Femur (tissue), 1 donor: Measurements from ENCODE around the gene HEXIM2.
"Not testable (repeated sequence)": the region's sequence is repeated elsewhere in the genome, so short reads cannot be mapped to it uniquely, and the experiment has no call there.

ENCODE experiments used
- DNase-seq: peaks from one replicate; pipeline ENCODE4 v3.0.0-alpha.2; 2017

HEXIM2 gene

DNA sequence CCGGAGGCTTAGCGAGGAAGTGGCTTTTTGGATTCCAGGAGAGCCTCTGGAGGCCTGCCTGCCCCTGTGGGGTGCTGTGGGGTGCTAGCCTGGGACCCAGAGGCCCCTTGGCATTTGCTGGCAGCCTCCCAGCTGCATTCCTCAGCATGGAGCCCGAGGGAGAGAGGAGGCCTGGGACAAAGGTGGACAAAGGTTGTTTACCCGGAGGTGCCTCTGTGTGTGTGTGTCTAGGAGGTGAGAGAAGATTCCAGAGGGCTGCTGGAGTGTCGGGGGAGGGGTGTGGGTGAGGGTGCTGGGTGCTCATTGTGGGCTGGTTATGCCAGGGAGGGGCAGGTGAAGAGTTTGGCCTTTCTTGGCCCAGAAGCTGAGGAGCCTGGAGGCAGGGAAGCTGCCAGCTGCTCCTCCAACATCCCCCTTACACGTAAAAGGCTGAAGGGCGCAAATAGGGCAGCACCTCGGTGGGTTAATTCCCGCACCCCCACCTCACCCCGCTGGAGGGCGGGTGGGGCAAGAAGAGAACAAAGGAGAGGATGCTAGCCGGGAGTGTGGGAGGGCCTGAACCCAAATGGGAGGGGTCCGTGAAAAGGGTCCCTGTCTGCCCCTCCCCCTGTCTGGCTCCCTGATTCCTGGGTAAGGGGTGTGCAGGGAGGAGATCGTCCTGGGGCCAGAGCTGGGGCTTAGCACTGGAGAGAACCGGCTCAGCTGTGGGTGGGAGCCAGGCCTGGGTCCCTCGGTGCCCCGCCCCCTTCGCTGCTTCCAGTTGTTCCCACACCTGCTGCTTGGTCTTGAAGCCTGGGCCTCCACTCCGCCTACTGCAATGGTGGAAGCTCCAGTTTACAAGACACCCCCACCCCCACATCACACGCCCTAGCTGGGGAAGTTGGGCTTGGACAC, 9.9 kb downstream of the HEXIM2 start:
- DNase-seq = peak; percentile 88

DNA sequence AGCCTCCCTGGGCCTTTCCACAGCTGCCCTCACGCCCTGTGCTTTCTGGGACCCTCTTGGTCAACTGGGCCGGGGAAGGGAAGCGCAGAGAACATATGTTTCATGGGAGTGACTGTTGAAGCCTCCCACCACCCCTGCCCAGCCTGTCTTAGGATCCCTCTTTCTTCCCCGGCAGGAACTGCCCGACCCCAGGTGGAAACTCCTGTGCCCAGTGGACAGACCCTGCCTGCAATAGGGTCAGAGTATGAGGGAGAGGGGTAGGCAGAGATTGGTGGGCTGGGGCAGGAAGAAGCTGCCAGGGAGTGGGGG, 10.5 kb downstream of the HEXIM2 start:
- DNase-seq = no peak

DNA sequence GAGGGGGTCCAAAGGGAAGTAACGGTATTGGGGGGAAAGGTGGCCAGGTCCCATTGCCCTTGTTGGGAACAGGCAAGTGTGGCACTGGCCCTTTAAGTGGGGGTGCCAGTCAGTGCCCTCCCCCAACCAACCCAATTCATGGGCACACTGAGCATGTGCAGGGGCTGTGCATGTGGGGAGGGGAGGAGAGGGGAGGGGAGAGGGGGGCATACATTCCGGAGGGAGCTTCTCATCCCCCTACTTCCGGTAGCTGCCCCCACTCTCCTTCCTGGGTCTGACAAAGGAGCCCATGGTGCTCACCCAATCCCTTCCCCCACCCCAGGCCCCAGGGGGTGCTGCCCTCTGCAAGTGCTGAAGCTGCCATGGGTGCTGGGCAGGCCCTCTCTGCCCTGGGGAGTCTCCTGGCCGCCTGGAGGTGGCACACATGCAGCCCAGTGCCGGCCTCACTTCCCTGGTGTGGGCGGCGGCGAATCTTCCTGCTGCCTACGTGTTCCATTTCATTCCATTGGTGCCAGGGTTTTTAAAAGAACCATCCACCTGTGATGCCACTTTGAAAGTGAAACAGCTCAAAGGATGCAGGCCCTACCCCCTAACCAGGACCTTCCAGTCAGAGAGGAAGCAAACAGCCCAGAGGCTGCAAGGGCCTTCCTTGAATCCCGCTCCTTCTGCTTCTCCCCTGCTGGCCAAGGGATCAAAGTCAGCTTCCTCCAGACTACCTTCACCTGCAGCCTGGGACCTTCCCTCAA, 11.0 kb downstream of the HEXIM2 start:
- DNase-seq = peak; percentile 87

DNA sequence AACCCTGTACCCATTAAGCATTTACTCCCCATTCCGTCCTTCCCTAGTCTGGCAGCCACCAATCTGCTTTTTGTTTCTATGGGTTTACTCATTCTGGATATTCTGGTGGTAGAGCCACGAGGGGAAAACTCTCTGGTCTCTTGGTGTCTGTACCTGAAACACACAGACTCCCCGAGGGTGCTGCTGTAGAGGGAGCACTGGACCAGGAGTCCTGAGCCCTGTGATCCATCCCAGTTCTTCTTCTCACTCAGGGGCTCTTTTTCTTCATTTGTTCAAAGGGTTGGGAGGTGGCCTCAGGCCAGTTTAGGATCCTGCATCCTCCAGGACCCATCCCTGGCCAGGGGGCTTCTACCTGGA, 14.1 kb downstream of the HEXIM2 start:
- no peak for DNase-seq

DNA sequence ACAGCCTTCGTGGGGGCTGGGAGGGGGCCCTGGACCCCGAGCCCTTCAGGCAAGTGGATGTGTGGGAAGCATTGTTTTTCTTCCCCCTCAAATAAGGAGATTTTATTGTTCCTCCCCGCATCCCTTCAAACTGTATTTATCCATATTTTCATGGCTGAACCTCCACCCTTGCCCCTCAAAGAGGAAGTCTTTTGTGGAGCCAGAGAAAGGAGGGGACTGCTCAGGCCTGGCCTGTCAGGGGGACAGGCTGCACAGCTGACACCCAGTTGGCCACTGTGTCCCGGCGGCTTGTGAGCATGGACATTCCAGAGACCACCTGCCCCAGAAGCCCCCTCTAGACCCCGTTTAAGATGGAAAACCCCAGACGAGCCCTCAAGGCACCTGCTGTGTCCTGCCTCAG, 15.9 kb downstream of the HEXIM2 start:
- no peak for DNase-seq

DNA sequence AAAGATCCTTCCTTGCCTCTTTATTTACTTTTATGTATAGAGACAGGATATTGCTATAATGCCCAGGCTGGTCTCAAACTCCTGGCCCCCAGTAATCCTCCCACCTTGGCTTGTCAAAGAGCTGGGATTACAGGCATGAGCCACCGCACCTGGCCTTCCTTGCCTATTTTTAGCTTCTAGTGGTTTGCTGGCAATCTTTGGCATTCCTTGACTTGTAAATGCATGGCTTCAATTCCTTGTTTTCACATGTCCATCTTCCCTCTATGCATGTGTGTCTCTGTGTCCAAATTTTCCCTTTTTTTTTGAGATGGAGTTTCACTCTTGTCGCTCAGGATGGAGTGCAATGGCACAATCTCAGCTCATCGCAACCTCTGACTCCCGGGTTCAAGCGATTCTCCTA, 22.5 kb downstream of the HEXIM2 start:
- DNase-seq = no peak

DNA sequence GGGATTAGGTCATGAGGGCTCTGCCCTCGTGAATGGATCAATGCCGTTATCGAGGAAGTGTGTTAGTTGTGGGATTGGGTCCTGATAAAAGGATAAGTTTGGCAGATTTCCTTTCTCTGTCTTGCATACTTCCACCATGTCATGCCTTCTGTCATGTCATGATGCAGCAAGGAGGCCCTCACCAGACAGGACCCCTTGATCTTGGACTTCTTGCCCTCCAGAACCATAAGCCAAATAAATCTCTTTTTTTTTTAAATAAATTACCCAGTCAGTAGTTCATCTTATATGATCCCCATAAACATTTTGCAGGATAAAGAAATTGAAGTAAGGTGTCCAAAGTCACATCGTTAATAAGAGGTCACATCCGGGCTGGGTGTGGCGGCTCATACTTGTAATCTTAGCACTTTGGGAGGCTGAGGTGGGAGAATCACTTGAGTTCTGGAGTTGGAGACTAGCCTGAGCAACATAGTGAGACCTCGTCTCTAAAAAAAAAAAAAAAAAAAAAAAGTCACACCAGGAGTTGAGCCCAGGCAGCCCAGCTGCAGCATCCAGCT, 25.2 kb downstream of the HEXIM2 start:
- DNase-seq = no peak

DNA sequence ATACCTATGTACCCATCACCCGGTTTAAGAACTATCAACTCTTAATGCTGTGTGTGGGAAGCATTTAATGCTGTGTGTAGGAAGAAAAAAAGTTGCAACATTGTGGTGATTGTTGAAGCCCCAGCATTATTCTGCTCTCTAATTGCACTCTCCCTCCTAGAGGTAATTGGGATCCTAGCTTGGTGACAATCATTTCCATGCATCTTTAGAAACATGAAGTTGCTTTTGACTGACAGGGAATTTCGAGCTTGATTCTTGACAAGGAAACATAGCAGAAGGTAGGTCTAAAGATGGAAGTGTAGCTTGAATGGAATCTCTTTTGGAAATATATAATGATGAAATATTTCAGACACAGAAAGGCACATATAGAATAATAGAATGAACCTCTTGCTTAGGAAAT, 27.3 kb downstream of the HEXIM2 start:
- no peak for DNase-seq

DNA sequence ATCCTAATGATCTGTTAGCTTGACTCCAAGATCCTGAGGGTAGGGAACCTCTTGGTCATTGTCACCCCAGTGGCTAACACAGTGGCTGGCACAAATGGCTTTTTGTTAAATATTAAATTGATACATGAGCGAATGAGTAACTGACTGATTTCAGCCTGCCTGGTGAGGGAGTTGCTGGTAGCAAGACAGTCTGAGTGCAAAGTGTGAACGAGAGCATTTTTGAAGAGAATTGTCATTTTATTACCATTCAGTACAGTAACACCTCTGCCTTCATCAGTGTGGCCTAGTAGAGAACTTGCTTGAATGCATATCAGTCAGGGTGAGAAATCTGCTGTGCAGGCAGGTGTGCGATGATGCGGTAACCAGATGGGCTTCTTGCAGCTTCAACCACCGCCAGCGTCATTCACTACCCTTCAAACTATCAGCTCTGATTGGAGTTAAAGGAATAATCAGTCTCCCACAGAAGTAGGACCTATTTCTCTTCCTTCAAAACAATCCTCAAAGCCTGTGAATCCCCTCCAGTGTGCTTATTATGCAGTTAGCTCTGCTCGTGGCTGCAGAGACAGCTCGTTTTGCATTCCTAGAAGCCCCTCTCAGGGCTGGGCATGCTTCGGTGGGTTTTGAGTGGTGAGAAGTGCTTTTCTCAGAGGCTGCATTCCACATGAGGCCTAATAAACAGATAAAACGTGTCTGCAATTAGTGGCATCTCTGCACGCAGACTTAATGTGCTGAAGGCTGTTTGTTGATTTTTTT, 29.0 kb downstream of the HEXIM2 start:
- no peak for DNase-seq

DNA sequence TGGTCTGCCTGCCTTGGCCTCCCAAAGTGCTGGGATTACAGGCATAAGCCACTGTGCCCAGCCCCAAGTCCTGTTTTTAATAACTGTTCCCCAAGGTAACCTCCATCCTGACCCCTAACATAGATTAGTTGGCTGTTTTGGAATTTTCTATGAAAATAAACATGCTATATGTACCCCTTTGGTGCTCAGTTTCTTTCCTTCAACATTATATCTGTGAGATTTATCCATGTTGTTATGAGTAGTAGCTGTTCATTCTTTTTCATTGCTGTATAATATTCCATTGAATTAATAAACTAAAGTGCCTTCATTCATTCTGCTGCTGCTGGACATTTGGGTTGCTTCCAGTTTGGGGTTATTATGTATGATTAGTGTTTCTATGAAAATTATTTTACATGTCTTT, 33.7 kb downstream of the HEXIM2 start:
- no peak for DNase-seq

DNA sequence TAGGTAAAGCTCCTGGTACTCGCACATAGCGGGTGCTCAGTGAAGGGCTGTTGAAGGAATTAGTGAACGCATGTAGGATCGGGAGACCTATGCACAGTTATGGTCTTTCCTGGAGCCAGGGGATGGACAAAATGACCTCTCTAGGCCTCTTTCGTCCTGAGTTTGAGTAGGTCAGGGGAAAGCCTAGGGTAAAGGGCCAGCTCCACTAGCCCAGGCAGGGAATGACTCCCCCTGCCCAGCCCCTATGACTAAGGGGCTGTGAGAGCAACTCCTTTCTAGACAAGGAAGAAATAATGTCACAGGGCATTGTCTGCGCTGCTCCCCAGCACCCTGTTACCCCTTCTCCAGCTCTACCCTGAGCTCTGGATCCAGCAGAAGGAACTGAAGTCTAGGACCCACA, 35.4 kb downstream of the HEXIM2 start:
- no peak for DNase-seq

DNA sequence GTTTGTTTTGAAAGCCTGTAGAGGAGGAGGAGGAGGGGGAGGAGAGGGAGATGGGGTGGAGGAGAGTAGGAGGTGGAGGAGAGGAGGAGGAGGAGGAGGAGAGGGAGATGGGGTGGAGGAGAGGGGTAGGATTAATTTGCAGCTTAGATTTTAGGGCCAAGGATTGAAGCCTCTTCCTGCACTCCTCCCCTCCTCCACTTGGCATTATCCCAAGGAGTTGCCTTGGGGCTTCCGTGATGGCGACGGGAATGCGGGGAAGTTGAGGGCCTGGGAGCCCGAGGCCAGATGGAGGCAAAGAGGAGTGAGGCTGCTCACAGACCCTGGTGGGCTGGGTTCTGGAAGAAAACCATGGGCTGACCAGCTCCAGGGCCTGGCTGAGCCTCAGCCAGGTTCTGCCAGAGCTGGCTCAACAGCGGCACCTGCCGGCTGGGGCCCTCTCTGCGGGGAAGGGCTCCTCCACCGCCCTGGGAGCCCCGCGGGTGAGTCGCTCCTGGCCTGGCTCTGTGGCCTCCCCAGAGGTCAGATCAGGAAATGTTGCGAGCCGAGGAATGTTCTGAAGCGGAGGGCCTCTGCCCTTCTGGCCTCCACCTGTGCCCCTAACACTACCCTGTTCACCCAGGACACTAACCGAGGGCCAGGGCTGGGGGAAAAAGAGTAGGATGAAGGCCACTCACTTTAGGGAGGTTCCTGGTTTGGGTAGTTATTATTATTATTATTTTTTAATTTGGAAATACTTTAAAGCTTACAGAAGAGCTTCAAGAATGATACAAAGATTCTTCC, 36.1 kb downstream of the HEXIM2 start:
- peak; percentile 94 for DNase-seq

DNA sequence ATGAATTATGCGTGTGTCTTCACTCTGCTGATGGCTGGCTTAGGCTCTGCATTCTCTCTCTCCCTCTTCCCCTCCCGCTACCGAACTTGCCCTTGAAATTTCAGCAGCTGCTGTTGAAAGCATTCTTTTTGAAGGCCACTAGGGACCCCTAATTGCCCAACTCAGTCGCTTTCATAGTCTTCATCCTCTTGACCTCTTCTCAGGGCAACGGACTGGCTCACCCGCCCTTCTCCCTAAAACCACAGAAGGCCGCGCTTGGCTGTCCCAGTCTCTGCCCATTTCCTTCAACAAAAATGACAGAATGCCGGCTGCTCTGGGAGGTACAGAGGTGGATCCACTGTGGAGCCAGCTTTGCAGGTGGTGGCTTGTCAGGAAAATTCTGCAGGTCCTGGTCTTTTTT, 39.0 kb downstream of the HEXIM2 start:
- no peak for DNase-seq

DNA sequence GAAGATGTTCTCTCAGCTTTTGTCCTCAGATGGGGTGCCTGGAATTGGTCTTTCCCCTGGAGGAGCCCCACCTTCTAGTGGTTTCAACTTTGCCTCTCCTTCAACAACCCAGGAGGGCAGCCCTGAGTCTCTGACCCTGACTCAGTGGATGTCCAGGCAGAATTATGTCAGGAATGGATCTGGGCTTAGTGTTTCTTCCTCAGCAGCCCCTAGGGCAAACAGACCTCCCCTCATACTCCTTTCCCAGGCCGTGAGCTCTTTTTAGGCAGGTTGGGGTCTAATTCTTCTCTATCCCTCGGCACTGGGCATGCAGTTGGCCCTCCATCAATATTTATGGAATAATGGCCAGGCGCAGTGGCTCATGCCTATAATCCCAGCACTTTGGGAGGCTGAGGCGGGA, 39.8 kb downstream of the HEXIM2 start:
- no peak for DNase-seq

DNA sequence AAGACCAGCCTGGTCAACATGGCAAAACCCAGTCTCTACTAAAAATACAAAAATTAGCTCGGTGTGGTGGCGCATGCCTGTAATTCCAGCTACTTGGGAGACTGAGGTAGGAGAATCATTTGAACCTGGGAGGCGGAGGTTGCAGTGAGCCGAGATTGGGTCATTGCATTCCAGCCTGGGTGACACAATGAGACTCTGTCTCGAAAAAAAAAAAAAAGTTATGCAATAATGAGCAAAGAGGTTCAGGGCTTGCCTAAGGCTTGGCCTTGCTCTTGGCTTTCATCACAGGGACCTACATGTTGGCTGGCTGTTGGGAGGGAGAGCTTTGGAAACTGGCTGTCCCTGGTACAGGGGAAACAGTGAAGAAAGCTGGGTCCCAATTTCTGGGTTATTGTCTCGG, 40.2 kb downstream of the HEXIM2 start:
- DNase-seq = not testable (repeated sequence)

DNA sequence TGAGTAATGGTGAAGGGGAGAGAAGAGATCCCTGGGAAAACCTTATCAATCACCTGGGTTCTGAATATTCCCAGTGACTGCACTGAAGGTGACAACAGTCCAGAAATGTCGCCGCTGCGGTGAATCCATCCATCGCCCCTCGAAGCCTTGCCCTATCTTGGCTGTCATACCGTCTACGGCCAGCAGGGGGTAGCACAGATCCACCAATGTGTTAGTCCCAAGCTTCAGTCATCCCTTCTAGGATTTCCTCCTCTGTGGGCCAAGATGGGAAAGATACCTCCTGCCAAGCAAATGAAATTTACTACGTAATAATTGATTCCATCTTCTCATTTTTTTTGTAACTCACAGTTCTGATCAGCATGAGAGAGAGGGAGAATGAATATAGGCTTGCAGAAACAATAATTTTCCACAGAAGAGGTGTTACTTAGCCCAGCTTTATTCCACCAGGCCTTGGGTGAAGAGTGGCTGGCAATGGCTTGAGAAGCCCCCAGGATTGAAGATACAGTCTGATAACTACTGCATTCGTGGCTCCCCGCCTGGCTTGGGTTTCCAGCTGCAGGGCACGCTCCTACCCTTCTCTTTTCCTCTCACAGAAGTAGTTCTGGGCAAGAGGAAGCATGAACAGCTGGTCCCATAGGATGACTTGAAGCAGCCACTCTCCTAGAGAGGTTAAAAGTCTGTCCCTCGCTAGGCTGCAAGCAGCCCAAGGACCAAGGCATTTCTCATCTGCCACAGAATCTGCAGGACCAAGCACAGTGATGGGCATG, 57.4 kb downstream of the HEXIM2 start:
- peak; percentile 90 for DNase-seq
